ENCODE results near the gene GLT6D1.

Gene GLT6D1

GRCh38 chr9:135657416-135657815, 18.1 kb upstream of the GLT6D1 start:
- TF ChIP-seq CTCF (conservative IDR thresholded peaks at IDR 0.05), result no peak
- no peak overlapping the region for H3K27ac ChIP-seq

DNA sequence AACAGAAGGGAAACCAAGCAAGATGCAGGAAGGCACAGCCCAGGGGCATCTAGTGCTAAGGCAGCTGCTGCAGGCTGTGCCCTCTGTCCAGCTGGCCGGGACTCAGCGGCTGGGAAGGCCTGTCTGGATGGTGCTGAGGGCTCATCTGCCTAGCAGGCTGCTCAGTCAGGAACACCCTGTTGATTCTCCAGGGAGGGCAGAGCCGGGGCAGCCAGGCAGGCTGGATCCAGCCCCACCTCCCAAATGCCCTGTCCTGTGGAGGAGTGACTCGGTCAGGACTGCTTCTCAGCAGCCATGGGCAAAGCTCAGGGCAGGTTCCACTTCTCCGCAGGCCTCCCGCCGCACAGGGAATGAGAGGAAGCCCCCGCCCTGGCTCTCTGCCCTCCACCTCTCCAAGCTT, 16.0 kb upstream of the GLT6D1 start:
- H3K27ac ChIP-seq, result no peak overlapping the region
- TF ChIP-seq CTCF (conservative IDR thresholded peaks at IDR 0.05), result no peak

- no peak overlapping the region for H3K27ac ChIP-seq
- TF ChIP-seq CTCF (conservative IDR thresholded peaks at IDR 0.05), result no peak
Observed at GRCh38 chr9:135650408-135650807, 11.1 kb upstream of the GLT6D1 start.

- TF ChIP-seq CTCF (conservative IDR thresholded peaks at IDR 0.05), result no peak
- H3K27ac ChIP-seq, result no peak overlapping the region
Observed at GRCh38 chr9:135649508-135649907, 10.2 kb upstream of the GLT6D1 start.

- no peak overlapping the region for H3K27ac ChIP-seq
- TF ChIP-seq CTCF (conservative IDR thresholded peaks at IDR 0.05), result no peak
Observed at GRCh38 chr9:135648494-135649410, 9.4 kb upstream of the GLT6D1 start.

DNA sequence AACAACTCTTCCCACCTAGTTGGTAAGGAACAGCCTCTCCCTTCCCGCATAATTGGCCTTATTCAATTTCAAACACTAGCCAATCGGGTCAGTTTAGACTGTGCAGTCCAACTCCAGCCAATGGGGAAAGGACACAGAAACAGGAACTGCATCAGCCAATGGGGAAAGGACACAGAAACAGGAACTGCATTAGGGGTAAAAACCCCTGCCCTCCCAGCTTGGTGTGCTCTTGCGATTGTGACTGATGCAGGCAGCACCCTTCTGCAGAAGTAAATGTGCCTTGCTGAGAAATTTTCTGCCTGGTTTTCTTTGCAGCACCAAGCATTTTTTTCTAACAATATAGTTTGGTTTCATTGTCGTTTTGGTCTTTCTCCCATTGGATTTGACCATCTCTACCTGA, 8.5 kb upstream of the GLT6D1 start:
- no peak for TF ChIP-seq CTCF (conservative IDR thresholded peaks at IDR 0.05)
- H3K27ac ChIP-seq, result no peak overlapping the region

DNA sequence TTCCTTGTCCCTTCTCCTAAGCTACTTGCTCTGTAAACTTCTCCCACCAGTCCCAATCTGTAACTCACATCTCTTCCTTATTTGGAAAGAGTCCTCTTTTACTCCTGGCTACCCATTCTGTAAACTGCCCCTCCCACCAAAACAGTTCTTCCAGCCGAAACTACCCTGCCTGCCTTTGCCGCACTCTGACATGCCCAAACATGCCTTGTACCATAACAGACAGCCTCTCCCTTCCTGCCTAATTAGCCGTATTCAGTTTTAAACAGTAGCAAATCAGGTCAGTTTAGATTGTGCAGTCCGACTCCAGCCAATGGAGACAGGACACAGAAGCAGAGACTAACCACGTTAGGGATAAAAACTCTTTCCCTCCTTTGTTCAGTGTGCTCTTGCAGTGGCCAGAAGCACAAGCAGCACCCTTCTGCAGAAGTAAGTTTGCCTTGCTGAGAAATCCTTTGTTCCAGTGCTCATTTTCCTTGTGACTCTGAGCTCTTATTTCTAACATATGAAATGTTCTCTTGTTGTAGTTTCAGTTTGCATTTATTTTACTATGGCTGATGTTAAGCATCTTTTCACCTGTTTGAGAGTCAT, 5.4 kb upstream of the GLT6D1 start:
- TF ChIP-seq CTCF (conservative IDR thresholded peaks at IDR 0.05), result no peak
- H3K27ac ChIP-seq, result no peak overlapping the region
